Measurements from ENCODE around the gene B3GALNT1. TPM values are rescaled to one million over a fixed set of nuclear protein-coding genes. Genes with fewer than 3 reads are reported as not detected.
A peak's percentile ranks its signal among the peaks of the same experiment; 100 is the strongest.

Gene B3GALNT1
- total RNA-seq, 1 donor from 2014 or later: 56.1 TPM

DNA sequence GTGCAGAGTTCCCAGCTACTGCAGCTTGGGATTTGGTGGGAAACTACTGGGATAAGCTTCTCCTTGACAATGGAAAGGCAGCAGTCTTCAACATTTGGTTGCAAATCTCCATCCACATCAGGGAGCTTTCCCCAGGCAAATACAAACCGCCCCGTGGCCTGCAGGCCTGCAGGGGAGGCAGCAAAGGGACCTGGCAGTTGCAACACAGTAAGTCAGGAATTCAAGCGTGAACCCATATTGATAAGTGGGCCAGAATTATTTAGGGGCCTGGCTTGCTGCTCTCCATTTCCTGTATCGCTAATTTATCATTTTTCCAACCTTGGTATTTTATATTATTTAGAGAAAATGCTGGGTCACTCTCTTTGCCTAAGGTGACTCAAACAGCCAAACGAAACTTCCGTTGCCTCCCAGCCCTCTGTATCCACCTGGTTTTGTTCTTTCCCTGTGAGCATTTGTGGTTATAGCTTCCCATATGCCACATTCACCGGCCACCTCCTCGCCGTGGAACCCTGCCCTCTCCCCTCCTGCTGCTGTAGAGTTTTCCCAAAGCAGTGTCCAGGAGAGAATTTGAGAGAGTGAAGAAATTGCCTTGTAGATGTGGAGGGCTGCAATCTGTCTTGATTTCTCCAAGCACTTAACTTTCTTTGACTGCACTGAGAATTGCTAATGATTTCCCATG is 34.8 kb downstream of the B3GALNT1 start:
- peaks cover 55% of the 10 kb centered on the region for H3K4me1 ChIP-seq
- intact Hi-C loops (cut with micrococcal nuclease): no loop called here
- TF ChIP-seq, protein P1, sequence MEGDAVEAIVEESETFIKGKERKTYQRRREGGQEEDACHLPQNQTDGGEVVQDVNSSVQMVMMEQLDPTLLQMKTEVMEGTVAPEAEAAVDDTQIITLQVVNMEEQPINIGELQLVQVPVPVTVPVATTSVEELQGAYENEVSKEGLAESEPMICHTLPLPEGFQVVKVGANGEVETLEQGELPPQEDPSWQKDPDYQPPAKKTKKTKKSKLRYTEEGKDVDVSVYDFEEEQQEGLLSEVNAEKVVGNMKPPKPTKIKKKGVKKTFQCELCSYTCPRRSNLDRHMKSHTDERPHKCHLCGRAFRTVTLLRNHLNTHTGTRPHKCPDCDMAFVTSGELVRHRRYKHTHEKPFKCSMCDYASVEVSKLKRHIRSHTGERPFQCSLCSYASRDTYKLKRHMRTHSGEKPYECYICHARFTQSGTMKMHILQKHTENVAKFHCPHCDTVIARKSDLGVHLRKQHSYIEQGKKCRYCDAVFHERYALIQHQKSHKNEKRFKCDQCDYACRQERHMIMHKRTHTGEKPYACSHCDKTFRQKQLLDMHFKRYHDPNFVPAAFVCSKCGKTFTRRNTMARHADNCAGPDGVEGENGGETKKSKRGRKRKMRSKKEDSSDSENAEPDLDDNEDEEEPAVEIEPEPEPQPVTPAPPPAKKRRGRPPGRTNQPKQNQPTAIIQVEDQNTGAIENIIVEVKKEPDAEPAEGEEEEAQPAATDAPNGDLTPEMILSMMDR (IDR thresholded peaks at IDR 0.05; ENCODE audit: borderline replicate concordance): no peak

DNA sequence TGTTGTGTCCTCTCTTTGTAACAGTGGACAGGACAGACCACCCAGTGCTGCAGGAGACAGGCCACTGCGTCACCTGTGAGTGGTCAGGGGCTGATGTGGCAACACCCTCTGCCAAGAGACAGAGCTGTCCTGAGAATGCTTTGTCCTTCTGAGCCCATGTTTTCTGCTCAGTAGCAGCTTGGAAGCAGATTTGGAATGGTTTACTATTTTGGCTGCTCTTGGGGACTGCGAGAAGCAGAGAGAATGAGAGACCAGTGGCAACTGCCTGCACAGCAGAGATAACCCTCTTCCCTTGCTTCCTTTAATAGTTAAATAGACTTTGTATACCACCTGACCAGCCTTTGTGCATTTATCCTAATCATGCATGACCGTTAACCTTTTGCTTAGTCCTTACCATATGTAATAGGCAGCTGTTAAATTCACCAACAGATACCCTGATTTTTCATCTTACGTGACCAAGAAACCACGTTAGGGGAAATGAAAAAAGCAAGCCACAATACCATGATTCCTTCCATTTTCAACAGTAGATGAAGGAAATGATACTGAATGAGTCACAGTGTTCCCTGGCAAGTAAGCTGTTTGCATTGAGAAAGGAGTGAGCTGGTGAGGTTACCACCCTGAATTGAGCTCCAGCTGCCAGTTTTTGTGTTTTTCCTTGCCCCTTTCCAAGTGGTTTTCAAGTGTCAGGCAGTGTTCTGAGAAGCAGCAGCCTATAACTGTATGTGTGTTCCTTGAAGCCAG is 35.5 kb downstream of the B3GALNT1 start:
- DNase-seq: no peak
- no peak overlapping the region for H3K4me3 ChIP-seq
- no peaks in the 10 kb centered on the region for H3K9me3 ChIP-seq (replicated peaks)
- TF ChIP-seq, protein P1 (IDR thresholded peaks at IDR 0.05; ENCODE audit: borderline replicate concordance): no peak
- H3K27ac ChIP-seq (replicated peaks): peak overlapping the region; percentile 45
- intact Hi-C loops (cut with micrococcal nuclease): no loop called here
- peaks cover 6% of the 10 kb centered on the region for H3K36me3 ChIP-seq
- no peaks in the 10 kb centered on the region for H3K27me3 ChIP-seq (ENCODE audit: low read depth)
- peaks cover 52% of the 10 kb centered on the region for H3K4me1 ChIP-seq

More for the DNA sequence above, 34.8 kb downstream of the B3GALNT1 start:
- H3K36me3 ChIP-seq: peaks cover 6% of the 10 kb centered on the region
- H3K9me3 ChIP-seq (replicated peaks): no peaks in the 10 kb centered on the region
- H3K27ac ChIP-seq (replicated peaks): peak overlapping the region; percentile 29
- no peak for DNase-seq
- no peak overlapping the region for H3K4me3 ChIP-seq
- no peaks in the 10 kb centered on the region for H3K27me3 ChIP-seq (ENCODE audit: low read depth)

DNA sequence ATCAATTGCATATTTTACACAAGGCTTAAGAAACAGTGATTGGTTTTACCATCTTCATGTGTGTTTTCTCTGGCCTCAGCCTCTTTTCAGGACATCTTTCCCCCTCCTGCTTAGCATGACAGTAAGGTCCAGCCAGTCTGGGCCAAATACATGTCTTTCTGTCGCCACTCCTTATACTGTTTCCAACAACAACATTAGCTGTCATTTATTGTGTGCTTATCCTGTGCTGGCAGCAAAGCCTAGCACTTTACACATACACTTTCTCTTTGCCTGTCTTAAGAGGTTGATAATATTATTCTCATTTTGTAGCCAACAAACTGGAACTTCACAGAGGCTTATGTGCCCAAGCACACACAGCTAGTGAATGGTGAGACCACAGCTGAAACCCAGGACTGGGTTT is 37.8 kb downstream of the B3GALNT1 start:
- TF ChIP-seq, protein P1 (IDR thresholded peaks at IDR 0.05; ENCODE audit: borderline replicate concordance): no peak
- peaks cover 46% of the 10 kb centered on the region for H3K4me1 ChIP-seq
- H3K27me3 ChIP-seq (ENCODE audit: low read depth): no peaks in the 10 kb centered on the region
- no peak for DNase-seq
- H3K4me3 ChIP-seq: no peak overlapping the region
- intact Hi-C loops (cut with micrococcal nuclease): no loop called here
- no peaks in the 10 kb centered on the region for H3K9me3 ChIP-seq (replicated peaks)
- no peak overlapping the region for H3K27ac ChIP-seq (replicated peaks)
- H3K36me3 ChIP-seq: peaks cover 6% of the 10 kb centered on the region

DNA sequence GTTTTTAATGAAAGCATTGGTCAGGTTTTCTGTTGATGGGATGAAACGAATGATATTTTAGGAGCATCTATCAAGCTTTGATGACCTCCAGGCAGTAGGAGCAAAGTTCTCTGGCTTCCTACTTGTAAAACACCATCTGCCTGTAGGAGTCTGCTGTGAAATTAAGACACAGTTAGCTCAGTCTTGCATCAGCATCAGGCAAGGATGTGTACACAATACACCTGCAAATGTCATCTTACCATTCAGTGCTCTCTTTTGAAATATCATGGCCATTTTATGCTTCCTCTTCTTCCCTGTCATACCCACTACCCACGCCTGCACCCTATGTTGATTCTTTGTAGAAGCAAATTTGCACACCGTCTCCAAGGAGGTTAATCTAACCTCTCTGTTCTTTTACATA is 38.2 kb downstream of the B3GALNT1 start:
- intact Hi-C loops (cut with micrococcal nuclease): no loop called here
- H3K4me1 ChIP-seq: peaks cover 46% of the 10 kb centered on the region
- H3K9me3 ChIP-seq (replicated peaks): no peaks in the 10 kb centered on the region
- no peaks in the 10 kb centered on the region for H3K27me3 ChIP-seq (ENCODE audit: low read depth)
- H3K36me3 ChIP-seq: peaks cover 6% of the 10 kb centered on the region
- H3K4me3 ChIP-seq: no peak overlapping the region
- TF ChIP-seq, protein P1 (IDR thresholded peaks at IDR 0.05; ENCODE audit: borderline replicate concordance): no peak
- no peak overlapping the region for H3K27ac ChIP-seq (replicated peaks)
- DNase-seq: no peak

DNA sequence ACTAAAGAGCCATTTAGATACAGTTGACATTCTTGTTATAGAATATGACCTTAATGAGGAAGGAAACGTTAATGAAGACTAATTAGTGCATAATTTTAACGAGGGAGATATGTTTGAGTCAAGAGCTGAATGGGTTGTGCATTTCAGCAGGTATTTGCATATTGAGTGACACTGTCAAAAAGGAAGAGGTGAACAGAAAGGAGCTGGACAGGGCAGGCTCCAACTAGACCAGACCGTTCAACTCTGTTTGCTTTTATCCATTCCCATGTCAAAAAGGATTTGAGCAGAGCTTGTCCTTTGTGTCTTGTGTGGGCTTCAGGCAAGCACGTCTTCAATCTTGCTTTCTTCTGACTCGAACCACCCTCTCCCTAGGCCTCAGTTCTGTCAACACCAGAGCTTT is 40.7 kb downstream of the B3GALNT1 start:
- no peak for DNase-seq
- Histone ChIP-seq H3K4me3 (no peak overlapping the region), H3K9me3 (replicated peaks) (no peaks in the 10 kb centered on the region), H3K27me3 (ENCODE audit: low read depth) (no peaks in the 10 kb centered on the region), H3K36me3 (peaks cover 6% of the 10 kb centered on the region), H3K27ac (replicated peaks) (no peak overlapping the region), H3K4me1 (peaks cover 25% of the 10 kb centered on the region)
- TF ChIP-seq, protein P1 (IDR thresholded peaks at IDR 0.05; ENCODE audit: borderline replicate concordance): no peak
- intact Hi-C loops (cut with micrococcal nuclease): no loop called here
